ENCODE data around the gene FEM1C.

GRCh38 chr5:115507681-115508080, 36.9 kb downstream of the FEM1C start:
- TF ChIP-seq, protein P1, sequence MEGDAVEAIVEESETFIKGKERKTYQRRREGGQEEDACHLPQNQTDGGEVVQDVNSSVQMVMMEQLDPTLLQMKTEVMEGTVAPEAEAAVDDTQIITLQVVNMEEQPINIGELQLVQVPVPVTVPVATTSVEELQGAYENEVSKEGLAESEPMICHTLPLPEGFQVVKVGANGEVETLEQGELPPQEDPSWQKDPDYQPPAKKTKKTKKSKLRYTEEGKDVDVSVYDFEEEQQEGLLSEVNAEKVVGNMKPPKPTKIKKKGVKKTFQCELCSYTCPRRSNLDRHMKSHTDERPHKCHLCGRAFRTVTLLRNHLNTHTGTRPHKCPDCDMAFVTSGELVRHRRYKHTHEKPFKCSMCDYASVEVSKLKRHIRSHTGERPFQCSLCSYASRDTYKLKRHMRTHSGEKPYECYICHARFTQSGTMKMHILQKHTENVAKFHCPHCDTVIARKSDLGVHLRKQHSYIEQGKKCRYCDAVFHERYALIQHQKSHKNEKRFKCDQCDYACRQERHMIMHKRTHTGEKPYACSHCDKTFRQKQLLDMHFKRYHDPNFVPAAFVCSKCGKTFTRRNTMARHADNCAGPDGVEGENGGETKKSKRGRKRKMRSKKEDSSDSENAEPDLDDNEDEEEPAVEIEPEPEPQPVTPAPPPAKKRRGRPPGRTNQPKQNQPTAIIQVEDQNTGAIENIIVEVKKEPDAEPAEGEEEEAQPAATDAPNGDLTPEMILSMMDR (IDR thresholded peaks at IDR 0.05 in 4 of 5, conservative IDR thresholded peaks at IDR 0.05 in 1 of 5): no peak
- TF ChIP-seq POLR2A (IDR thresholded peaks at IDR 0.05): no peak
